KMS-11 (cell line): ENCODE measurements around the gene TENM3.

Source experiments
- H2AFZ ChIP-seq: fragments of 200-600 bp; sonication (generic); 2 replicates; pipeline ENCODE4 v1.6.1; 2016; ENCODE audit warnings: antibody characterized with exemption, mixed run types, low read depth
- H3K27ac ChIP-seq: fragments of 200-600 bp; sonication (generic); 2 replicates; pipeline ENCODE4 v1.6.1; 2016; ENCODE audit warnings: mild to moderate bottlenecking, mixed run types
- H3K27me3 ChIP-seq: fragments of 200-600 bp; sonication (generic); 2 replicates; pipeline ENCODE4 v1.6.1; 2017; ENCODE audit warnings: mild to moderate bottlenecking, low read depth, mixed run types, moderate library complexity; ENCODE audit not compliant: insufficient read depth
- H3K36me3 ChIP-seq: fragments of 200-600 bp; sonication (generic); 2 replicates; pipeline ENCODE4 v1.6.1; 2017; ENCODE audit warnings: mild to moderate bottlenecking, mixed run types; ENCODE audit not compliant: insufficient read depth
- H3K4me1 ChIP-seq: fragments of 200-600 bp; sonication (generic); 2 replicates; pipeline ENCODE4 v1.6.1; 2016; ENCODE audit warnings: mild to moderate bottlenecking, low read depth, mixed run types; ENCODE audit not compliant: poor library complexity, severe bottlenecking
- H3K4me2 ChIP-seq: fragments of 200-600 bp; sonication (generic); 2 replicates; pipeline ENCODE4 v1.7.0; 2016; ENCODE audit warnings: mild to moderate bottlenecking, mixed run types
- H3K4me3 ChIP-seq: fragments of 200-600 bp; sonication (generic); IDR thresholded peaks from 2 replicates; pipeline ENCODE4 v1.6.1; 2017; ENCODE audit warnings: low read depth, low read length, mixed read lengths; ENCODE audit not compliant: insufficient read depth
- H3K79me2 ChIP-seq: fragments of 200-600 bp; sonication (generic); 2 replicates; pipeline ENCODE4 v1.6.1; 2016; ENCODE audit warnings: low read depth, mixed run types; ENCODE audit not compliant: insufficient read depth
- H3K9ac ChIP-seq: fragments of 200-600 bp; sonication (generic); 2 replicates; pipeline ENCODE4 v1.6.1; 2016; ENCODE audit warnings: mild to moderate bottlenecking, mixed run types
- H4K20me1 ChIP-seq: fragments of 200-600 bp; sonication (generic); 2 replicates; pipeline ENCODE4 v1.6.1; 2016; ENCODE audit warnings: mild to moderate bottlenecking, mixed run types; ENCODE audit not compliant: insufficient read depth
- CTCF ChIP-seq: fragments of 200-600 bp; sonication (generic); conservative IDR thresholded peaks from 2 replicates; pipeline ENCODE4 v1.6.1; 2017; ENCODE audit warnings: low read depth, mild to moderate bottlenecking, antibody characterized with exemption, low read length, moderate library complexity, mixed read lengths

TENM3 gene

GRCh38 chr4:182553653-182554052 is 310.5 kb downstream of the TENM3 start:
- Histone ChIP-seq H2AFZ (no peak overlapping the region), H3K9ac (no peak overlapping the region), H3K4me2 (no peak overlapping the region), H3K27me3 (no peaks in the 10 kb centered on the region), H3K4me1 (no peaks in the 10 kb centered on the region), H4K20me1 (no peaks in the 10 kb centered on the region), H3K36me3 (no peaks in the 10 kb centered on the region), H3K79me2 (no peaks in the 10 kb centered on the region), H3K4me3 (no peak overlapping the region), H3K27ac (no peak overlapping the region)
- no peak for TF ChIP-seq CTCF

GRCh38 chr4:182554736-182555135 is 311.5 kb downstream of the TENM3 start:
- Histone ChIP-seq H3K4me1 (no peaks in the 10 kb centered on the region), H4K20me1 (no peaks in the 10 kb centered on the region), H3K4me3 (no peak overlapping the region), H3K9ac (no peak overlapping the region), H3K4me2 (no peak overlapping the region), H3K79me2 (no peaks in the 10 kb centered on the region), H3K36me3 (no peaks in the 10 kb centered on the region), H3K27ac (no peak overlapping the region), H3K27me3 (no peaks in the 10 kb centered on the region), H2AFZ (no peak overlapping the region)
- TF ChIP-seq CTCF: no peak

GRCh38 chr4:182555997-182556418 is 312.8 kb downstream of the TENM3 start:
- H3K9ac ChIP-seq: no peak overlapping the region
- TF ChIP-seq CTCF: no peak
- no peak overlapping the region for H3K4me3 ChIP-seq
- H3K27ac ChIP-seq: no peak overlapping the region
- no peaks in the 10 kb centered on the region for H3K27me3 ChIP-seq
- H3K4me1 ChIP-seq: no peaks in the 10 kb centered on the region
- no peak overlapping the region for H3K4me2 ChIP-seq
- no peaks in the 10 kb centered on the region for H3K79me2 ChIP-seq
- H2AFZ ChIP-seq: no peak overlapping the region
- no peaks in the 10 kb centered on the region for H4K20me1 ChIP-seq
- H3K36me3 ChIP-seq: no peaks in the 10 kb centered on the region

- H3K27ac ChIP-seq: no peak overlapping the region
- no peak overlapping the region for H3K9ac ChIP-seq
Observed at GRCh38 chr4:182556580-182556979, 313.4 kb downstream of the TENM3 start.

More at GRCh38 chr4:182556580-182556979, 313.4 kb downstream of the TENM3 start:
- TF ChIP-seq CTCF: no peak
- Histone ChIP-seq H3K27me3 (no peaks in the 10 kb centered on the region), H3K36me3 (no peaks in the 10 kb centered on the region), H3K4me2 (no peak overlapping the region), H4K20me1 (no peaks in the 10 kb centered on the region), H3K79me2 (no peaks in the 10 kb centered on the region), H3K4me1 (no peaks in the 10 kb centered on the region), H3K4me3 (no peak overlapping the region), H2AFZ (no peak overlapping the region)
